Daoy (cell line): ENCODE measurements around the gene TMEM41A. TPM values are rescaled to one million over a fixed set of nuclear protein-coding genes. Genes with fewer than 3 reads are reported as not detected.

ENCODE experiments used
- DNase-seq: peaks from one replicate; pipeline ENCODE4 v3.0.0-alpha.2; 2015; ENCODE audit warnings: low read depth
- total RNA-seq: library from RNA; depleted of rRNA; stranded (reverse); fragments of >200 nt; shearing (Covaris generic); gene quantifications from 2 replicates; pipeline ENCODE4 v1.2.3, GENCODE V29; 2014; rRNA removed

The TMEM41A gene
- 15.4 and 20.5 TPM in 2 replicates for total RNA-seq

GRCh38 chr3:185498503-185499396 is at the start of gene TMEM41A:
TSS of gene TMEM41A (minus strand) at chr3:185499035. CDS start at chr3:185498961, 74 bp downstream.
- peak; percentile 95 for DNase-seq

- no peak for DNase-seq
Observed at GRCh38 chr3:185540695-185541094, 41.9 kb upstream of the TMEM41A start.

GRCh38 chr3:185539934-185540333 is 41.1 kb upstream of the TMEM41A start:
- no peak for DNase-seq

- peak; percentile 95 for DNase-seq
Observed at GRCh38 chr3:185537369-185537970, 38.6 kb upstream of the TMEM41A start.

GRCh38 chr3:185534511-185534910 is 35.7 kb upstream of the TMEM41A start:
- no peak for DNase-seq

- no peak for DNase-seq
Observed at GRCh38 chr3:185532901-185533300, 34.1 kb upstream of the TMEM41A start.

GRCh38 chr3:185530856-185531255 is 32.0 kb upstream of the TMEM41A start:
- DNase-seq: no peak

GRCh38 chr3:185528532-185528931 is 29.7 kb upstream of the TMEM41A start:
- DNase-seq: no peak

- peak; percentile 56 for DNase-seq
Observed at GRCh38 chr3:185527364-185527763, 28.5 kb upstream of the TMEM41A start.

GRCh38 chr3:185526349-185526951 is 27.6 kb upstream of the TMEM41A start:
- no peak for DNase-seq

GRCh38 chr3:185521349-185522138 is 22.7 kb upstream of the TMEM41A start:
- DNase-seq: no peak

GRCh38 chr3:185519021-185519420 is 20.2 kb upstream of the TMEM41A start:
- DNase-seq: no peak

GRCh38 chr3:185517387-185518130 is 18.7 kb upstream of the TMEM41A start:
- no peak for DNase-seq

GRCh38 chr3:185511711-185512110 is 12.9 kb upstream of the TMEM41A start:
- DNase-seq: no peak

GRCh38 chr3:185508335-185508991 is 9.6 kb upstream of the TMEM41A start:
- no peak for DNase-seq

GRCh38 chr3:185507883-185508282 is 9.0 kb upstream of the TMEM41A start:
- no peak for DNase-seq

GRCh38 chr3:185504636-185505035 is 5.8 kb upstream of the TMEM41A start:
- DNase-seq: no peak

- no peak for DNase-seq
Observed at GRCh38 chr3:185503521-185503920, 4.7 kb upstream of the TMEM41A start.

- no peak for DNase-seq
Observed at GRCh38 chr3:185502987-185503386, 4.2 kb upstream of the TMEM41A start.

GRCh38 chr3:185490241-185490640 is 8.6 kb downstream of the TMEM41A start:
- DNase-seq: no peak

GRCh38 chr3:185489462-185489861 is 9.4 kb downstream of the TMEM41A start:
- no peak for DNase-seq
